ELR (cell line): Measurements from ENCODE around the gene NR1I2.

Experiments used
- DNase-seq: peaks from one replicate; pipeline ENCODE4 v3.0.0-alpha.2; 2015; ENCODE audit warnings: low read depth

NR1I2 gene

DNA sequence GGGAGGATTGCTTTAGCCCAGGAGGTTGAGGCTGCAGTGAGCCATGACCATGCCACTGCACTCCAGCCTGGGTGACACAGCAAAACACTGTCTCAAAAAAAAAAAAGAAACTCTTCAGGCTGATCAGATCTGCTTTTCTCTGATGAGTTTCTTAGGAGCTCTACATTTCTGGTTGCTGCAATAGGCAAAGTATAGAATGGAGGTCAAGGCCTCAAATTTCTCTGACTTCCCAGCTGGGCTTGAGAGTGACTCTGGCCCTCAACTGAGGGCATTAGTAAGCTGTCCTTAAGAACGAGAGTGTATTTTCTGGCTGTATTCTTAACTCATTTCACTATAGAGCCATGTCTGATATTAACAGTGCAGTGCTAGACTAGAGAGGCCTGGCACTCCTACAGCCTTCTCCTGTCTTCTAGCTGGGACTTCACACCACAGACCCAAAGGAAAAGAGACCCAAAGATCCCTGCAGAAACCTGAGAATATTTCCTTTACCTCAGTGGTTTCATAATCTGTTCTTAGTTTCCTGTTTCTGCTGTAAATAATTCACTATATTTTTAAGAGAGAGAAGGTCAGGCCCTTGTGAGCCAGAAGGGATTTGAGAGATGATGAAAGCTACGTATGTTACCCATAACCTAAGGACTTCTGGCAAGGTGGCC lies 2.0 kb upstream of the NR1I2 start:
- no peak for DNase-seq

DNA sequence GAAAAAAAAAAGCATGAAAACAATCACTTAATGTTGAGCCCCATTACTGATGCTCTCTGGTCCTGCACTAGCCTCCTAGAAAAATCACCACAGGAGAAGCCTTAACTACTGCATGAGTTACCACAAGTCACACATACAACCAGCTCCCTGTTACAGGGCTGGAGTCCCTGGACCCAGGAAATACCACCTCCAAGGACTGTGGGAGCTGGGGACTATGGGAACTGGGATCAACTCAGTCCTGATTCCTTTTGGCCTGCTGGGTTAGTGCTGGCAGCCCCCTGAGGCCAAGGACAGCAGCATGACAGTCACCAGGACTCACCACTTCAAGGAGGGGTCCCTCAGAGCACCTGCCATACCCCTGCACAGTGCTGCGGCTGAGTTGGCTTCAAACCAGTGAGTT lies 559 bp downstream of the NR1I2 start:
- no peak for DNase-seq

DNA sequence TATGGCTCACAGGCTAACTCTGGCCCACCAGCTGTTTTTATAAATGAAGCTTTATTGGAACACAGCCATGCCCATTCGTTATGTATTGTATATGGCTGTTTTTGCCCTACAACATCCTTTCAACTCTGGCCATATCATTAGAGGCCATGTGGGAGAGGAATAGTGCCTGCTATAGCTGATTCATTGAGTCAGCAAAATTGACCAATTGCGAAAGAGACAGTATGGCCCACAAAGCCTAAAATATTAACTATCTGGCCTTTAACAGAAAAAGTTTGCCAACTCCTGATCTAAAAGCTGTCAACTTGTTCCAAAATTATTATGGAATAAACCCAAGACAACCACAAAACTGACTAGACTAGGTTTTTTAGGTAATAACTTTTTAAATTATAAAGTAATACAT lies 1.4 kb downstream of the NR1I2 start:
- DNase-seq, result no peak

DNA sequence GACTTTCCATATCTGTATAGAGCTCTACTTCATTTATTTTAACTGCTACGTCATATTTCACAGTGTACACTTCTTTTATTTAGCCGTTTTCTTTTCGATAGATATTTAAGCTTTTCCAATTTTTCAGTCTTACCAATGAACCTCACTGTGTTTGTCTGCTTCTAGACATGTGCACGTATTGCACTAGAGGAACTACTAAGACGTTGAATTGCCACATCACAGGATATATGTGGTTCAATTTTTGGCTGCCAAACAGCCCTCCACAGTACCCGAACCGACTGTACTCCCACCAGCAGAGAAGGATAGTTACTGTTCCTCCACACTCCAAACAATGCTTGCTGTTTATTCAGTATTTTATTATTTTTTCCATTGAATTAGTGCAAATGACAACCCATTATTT lies 2.0 kb downstream of the NR1I2 start:
- DNase-seq, result no peak

DNA sequence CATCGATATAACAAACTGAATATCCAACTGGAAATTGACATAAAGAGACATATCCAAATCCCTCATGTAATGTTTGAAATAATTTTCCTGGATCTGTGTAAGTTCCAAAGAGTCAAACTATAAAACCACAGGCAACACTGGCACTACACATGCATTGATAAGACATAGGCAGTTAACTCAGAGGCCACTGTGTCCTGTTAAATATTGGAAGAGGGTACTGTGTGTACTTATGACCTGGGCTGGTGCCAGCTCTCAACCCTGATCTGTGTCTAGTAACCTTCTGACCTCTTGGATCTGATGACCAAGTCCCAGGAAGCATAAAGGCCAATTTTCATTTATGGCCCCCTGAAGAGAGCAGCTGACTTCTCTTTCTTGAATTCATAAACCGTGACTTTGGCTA lies 4.5 kb downstream of the NR1I2 start:
- DNase-seq, result no peak

DNA sequence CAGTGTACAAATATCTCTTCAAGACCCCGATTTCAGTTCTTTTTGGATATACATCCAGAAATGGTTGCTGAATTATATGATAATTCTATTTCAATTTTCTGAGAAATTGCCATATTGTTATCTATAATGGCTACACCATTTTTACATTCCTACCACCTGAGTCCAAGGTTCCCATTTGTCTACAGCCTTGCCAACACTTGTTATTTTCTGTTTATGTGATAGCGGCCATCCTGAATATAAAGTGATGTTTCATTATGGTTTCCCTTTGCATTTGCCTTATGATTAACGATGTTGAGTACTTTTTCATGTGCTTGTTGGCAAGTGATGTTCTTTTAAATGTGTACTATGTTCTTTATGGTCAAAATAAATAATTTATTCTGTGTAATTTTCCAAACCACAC lies 8.5 kb downstream of the NR1I2 start:
- DNase-seq, result no peak

DNA sequence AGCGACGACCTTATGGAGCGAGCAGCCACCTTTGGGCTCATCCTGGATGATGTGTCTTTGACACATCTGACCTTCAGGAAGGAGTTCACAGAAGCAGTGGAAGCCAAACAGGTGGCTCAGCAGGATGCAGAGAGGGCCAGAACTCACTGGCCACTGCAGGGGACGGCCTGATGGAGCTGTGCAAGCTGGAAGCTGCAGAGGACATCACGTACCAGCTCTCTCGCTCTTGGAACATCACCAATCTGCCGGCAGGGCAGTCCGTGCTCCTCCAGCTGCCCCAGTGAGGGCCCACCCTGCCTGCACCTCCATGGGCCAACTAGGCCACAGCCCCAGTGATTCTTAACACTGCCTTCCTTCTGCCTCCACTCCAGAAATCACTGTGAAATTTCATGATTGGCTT lies 10.4 kb downstream of the NR1I2 start:
- no peak for DNase-seq

DNA sequence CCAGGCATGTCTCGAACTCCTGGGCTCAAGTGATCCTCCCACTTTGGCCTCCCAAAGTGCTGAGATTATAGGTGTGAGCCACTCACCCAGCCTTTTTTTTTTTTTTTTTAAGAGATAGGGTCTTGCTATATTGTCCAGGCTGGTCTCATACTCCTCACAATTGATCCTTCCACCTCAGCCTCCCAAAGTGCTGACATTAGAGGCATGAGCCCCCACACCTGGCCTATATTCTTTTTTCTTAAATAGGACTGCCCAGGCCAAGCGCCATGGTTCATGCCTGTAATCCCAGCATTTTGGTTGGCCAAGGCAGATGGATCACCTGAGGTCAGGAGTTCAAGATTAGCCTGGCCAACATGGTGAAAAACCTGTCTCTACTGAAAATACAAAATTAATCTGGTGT lies 12.5 kb downstream of the NR1I2 start:
- DNase-seq, result no peak

DNA sequence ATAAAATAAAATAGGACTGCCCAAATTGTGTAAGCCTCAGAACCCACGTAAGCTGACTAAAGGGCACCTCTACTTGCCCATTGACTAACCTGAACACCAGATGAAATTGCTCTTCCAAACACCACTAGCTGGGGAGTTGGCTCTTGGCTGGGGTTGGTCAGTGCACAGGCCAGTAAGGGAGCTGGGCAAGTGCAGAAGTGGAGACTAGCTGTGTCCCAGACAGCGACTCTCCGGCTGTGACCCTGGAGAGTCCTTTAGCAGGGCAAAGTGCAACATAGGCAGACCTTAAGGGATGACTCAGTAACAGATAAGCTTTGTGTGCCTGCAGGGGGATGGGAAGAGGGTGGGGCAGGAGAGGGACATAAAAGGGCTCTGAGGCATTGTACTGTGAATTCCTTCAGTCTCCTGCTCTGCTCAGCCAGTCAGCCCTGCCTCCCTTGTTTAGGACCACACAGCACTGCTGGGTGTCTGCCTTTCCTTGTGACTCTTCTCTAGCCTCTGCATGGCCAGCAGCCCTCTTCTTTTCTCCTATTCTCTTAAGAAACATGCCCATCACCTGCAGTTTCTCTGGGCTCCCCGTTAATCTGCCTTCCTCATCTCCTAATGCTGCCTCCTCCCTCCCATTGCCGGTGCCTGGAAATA lies 13.2 kb downstream of the NR1I2 start:
- peak; percentile 40 for DNase-seq

DNA sequence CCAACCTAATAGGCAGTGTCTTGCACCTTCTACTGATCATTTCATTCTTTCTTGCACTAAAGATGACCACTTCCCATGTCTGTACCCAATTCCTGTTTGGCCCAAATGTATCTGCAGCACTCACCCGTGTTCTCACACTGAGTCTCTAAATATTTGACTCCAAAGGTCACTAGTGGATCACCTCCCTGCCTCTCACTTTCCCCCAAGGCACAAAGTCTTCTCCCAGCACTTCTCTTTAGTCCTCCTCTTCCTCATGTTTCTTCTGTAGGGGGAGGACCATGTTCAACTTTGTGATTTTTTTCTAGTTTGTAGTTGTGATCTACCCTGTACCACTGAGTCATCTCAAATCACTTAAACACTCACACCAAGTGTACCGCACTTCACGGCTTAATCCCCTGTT lies 13.9 kb downstream of the NR1I2 start:
- DNase-seq, result no peak

DNA sequence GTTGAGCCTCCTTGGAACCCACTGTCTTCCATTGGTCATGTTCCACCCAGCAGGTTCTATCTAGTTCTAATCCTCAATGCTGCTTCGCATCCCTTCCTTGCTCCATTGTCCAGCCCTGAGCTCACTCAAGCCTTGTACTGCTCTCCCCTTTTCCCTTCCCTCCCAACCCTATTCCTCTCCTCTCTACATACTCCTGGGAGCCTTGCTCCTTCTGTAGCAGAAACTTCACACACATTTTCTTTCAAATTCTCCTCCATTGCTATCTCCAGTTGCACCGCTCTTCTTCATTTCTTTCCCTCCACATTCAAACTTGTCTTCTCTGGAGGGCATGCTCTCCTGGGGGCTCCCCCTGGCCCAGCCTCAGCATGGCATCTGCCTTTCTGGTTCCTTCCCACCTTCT lies 14.5 kb downstream of the NR1I2 start:
- no peak for DNase-seq

DNA sequence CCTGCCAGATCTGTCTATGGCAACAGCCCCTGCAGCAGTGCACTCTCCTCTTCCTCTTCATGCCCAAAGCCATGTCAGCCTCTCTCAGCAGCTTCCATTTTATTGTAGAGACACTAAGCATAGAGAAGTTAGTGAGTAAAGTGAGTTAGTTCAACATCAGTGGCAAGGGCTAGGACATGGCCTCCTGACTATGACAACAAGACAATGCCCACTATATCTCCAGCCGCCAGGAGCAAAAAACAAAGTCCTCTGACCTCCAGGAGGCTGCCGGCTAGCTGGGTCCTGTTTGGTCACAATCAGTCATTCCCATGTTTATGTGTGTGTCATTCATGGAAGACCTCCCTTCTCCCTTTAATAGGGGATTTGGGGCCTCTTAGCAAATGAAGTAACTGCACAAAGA lies 14.9 kb downstream of the NR1I2 start:
- no peak for DNase-seq

DNA sequence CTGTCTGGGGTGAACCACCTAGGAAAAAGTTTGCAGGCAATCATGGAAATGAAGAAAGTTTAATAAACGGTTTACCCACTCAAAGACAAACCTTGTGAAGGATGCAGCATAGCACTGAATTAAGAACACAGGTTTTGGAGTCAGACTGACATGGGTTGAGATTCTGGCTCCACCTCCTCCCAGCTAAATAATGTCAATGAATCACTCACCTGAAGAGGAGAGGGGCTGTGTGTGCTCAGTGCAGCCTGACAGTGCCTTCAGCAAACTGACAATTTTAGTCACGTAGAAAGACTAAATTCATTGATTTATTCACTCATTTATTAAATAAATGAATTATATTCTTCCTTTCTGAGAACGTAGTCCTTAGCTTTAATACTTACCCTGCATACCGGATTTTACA lies 18.9 kb downstream of the NR1I2 start:
- DNase-seq, result no peak

DNA sequence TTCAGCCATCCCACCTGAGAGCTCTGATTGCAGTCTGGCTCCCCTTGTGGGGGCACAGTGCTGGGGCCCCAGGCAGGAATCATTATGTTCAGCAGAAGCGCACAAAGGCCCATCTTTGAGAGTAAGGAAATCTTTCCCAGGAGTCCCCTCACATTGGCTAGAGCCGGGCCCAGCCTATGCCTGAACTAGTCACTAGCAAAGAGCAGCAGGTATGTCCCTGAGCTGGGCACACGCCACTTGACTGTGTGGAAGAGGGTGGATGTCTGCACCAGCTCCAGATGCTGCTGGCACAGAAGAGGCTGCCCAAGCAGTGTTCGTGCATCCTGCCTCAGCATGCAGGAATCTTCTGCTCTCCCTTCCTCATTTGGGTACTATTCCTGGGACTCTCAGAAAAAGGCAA lies 26.3 kb downstream of the NR1I2 start:
- no peak for DNase-seq

DNA sequence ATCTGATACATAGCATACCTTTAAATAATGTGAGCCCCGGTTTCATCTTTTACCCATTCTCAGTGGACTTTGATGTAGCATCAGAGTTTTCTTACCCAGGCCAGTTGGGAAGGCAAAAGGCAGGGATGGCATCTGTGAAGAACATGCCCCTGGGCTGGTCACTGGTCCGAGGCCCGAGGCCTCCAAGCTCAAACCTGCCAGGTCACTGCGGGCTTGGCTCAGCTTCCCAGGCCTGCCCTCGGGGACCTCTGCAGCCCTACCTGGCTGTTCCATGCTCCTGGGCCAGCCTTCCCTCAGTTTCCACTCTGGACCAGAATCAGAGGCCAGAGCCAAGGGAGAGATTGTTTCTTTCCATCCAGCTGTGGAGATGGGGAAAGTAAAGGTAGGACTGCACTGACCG lies 26.9 kb downstream of the NR1I2 start:
- DNase-seq, result no peak

DNA sequence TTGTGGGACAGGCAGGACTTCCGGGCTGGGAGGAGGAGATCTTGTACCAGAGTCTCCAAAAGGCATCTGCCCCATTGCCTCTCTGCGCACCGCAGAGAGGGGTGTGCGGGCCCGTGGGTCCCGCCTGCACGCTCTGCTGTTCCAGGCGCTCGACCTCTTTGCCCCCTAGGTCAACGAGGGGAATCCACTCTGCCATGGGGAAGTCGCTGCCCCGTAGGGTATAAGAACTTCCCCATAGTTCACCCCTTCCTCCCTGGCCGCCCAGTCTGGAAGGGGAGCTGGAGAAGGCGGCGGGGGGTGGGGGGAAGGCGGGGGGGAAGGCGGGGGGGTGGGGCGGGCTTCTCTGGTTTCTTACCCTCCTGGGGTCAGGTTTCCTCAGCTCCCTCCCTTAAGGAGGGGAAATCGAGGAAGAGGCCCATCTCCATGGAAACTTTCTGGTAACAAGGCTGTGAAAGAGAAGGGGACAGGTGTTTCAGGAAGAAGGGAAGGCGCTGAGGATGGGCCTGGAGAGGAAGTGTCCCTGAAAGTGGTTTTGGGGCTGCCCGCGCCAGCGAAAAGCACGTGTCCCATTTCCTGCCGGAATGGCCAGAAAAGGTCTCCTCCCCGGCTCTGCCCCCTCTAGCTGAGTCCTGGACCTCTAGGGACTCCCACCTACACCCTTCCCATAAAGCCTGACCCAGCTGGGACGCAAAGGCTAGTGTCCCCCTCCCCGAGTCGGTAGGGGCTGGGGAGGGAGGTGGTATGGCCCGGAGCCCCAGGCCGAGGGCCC lies 27.5 kb downstream of the NR1I2 start:
- no peak for DNase-seq

DNA sequence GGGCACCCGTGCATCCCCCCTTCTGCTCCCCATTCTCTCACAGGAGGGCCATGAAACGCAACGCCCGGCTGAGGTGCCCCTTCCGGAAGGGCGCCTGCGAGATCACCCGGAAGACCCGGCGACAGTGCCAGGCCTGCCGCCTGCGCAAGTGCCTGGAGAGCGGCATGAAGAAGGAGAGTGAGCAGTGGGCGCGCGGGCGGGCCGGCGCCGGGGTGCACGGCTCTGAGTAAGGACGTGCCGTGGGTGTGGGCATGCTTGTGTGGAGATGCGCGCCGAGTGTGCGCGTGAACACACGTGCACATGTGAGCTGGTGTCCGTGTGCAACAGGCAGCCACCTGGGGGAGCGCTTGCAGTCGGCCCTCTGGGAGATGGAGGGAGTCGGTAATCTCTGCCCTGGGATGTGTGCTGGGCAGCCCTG lies 28.1 kb downstream of the NR1I2 start:
- DNase-seq, result peak; percentile 31

DNA sequence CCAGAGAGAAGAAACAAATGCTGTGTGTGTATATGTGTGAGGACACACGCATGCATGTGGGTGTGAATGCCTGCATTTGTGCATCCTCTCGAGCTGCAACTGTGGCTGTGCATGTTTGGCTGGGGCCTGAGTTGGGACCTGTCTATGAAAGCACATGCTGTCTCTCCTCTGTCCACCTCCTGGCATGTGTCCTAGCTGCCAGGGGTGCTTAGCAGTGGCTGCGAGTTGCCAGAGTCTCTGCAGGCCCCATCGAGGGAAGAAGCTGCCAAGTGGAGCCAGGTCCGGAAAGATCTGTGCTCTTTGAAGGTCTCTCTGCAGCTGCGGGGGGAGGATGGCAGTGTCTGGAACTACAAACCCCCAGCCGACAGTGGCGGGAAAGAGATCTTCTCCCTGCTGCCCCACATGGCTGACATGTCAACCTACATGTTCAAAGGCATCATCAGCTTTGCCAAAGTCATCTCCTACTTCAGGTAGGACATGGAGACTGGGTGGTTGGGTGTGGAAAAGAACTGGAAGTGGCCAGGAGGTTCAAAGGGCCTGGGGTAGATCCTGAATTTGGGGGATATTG lies 30.7 kb downstream of the NR1I2 start:
- DNase-seq, result no peak

DNA sequence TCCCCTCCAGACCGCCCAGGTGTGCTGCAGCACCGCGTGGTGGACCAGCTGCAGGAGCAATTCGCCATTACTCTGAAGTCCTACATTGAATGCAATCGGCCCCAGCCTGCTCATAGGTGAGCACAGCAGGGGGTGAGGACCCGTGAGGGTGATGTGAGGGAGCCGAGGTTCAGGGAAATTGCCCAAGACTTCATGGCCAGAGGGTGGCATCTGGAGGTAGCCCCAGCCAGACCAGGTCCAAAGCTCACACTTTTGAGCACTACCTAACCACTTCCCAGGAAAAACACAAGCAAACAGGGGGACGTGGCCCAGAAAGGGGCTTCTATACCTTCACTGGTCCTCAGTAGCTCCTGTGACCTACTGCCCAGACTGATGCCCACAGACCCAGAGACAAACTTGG lies 33.8 kb downstream of the NR1I2 start:
- no peak for DNase-seq

DNA sequence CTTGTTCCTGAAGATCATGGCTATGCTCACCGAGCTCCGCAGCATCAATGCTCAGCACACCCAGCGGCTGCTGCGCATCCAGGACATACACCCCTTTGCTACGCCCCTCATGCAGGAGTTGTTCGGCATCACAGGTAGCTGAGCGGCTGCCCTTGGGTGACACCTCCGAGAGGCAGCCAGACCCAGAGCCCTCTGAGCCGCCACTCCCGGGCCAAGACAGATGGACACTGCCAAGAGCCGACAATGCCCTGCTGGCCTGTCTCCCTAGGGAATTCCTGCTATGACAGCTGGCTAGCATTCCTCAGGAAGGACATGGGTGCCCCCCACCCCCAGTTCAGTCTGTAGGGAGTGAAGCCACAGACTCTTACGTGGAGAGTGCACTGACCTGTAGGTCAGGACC lies 35.2 kb downstream of the NR1I2 start:
- DNase-seq, result no peak

DNA sequence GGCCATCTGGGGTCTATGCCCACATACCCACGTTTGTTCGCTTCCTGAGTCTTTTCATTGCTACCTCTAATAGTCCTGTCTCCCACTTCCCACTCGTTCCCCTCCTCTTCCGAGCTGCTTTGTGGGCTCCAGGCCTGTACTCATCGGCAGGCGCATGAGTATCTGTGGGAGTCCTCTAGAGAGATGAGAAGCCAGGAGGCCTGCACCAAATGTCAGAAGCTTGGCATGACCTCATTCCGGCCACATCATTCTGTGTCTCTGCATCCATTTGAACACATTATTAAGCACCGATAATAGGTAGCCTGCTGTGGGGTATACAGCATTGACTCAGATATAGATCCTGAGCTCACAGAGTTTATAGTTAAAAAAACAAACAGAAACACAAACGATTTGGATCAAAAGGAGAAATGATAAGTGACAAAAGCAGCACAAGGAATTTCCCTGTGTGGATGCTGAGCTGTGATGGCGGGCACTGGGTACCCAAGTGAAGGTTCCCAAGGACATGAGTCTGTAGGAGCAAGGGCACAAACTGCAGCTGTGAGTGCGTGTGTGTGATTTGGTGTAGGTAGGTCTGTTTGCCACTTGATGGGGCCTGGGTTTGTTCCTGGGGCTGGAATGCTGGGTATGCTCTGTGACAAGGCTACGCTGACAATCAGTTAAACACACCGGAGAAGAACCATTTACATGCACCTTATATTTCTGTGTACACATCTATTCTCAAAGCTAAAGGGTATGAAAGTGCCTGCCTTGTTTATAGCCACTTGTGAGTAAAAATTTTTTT lies 35.9 kb downstream of the NR1I2 start:
- DNase-seq, result no peak

DNA sequence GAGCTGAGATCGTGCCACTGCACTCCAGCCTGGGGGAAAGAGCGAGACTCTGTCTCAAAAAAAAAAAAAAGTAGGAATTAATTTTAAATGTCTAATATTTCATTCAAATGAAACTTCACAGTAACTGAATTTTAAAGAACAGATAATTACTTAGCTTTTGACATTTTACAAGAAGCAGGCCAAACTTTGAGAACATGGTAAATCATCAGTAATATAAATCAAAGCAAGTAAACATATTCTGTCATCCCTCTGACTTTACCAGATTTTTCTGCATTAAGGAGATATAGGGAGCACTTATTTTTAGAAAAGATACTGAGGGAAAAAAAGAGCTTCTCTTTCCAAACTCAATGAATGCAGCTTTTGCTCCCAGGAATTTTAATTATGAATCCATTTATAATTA lies 37.0 kb downstream of the NR1I2 start:
- no peak for DNase-seq
